ENCODE results near the gene KRTAP10-2.

The KRTAP10-2 gene

GRCh38 chr21:44533121-44533890, 18.0 kb downstream of the KRTAP10-2 start:
- no peaks in the 10 kb centered on the region for H3K9me3 ChIP-seq (ENCODE audit: low read length)
- no peaks in the 10 kb centered on the region for H3K36me3 ChIP-seq (ENCODE audit: insufficient read depth, low read length)
- no peaks in the 10 kb centered on the region for H3K4me1 ChIP-seq (ENCODE audit: insufficient read depth, low read length)
- no peak overlapping the region for H3K27ac ChIP-seq (ENCODE audit: low read depth, low read length)
- no peaks in the 10 kb centered on the region for H3K27me3 ChIP-seq (ENCODE audit: control insufficient read depth in 1 of 2, insufficient read depth in 2 of 2, low read length in 2 of 2)
- no peak overlapping the region for H3K9ac ChIP-seq (ENCODE audit: low read length)
- no peak overlapping the region for H3K4me3 ChIP-seq (ENCODE audit: low read depth in 1 of 2, low read length in 2 of 2)

GRCh38 chr21:44532712-44533111, 18.6 kb downstream of the KRTAP10-2 start:
- H3K4me3 ChIP-seq (ENCODE audit: low read depth in 1 of 2, low read length in 2 of 2) = no peak overlapping the region
- H3K9ac ChIP-seq (ENCODE audit: low read length) = no peak overlapping the region
- no peak overlapping the region for H3K27ac ChIP-seq (ENCODE audit: low read depth, low read length)
- no peaks in the 10 kb centered on the region for H3K27me3 ChIP-seq (ENCODE audit: control insufficient read depth in 1 of 2, insufficient read depth in 2 of 2, low read length in 2 of 2)
- H3K36me3 ChIP-seq (ENCODE audit: insufficient read depth, low read length) = no peaks in the 10 kb centered on the region
- H3K4me1 ChIP-seq (ENCODE audit: insufficient read depth, low read length) = no peaks in the 10 kb centered on the region
- H3K9me3 ChIP-seq (ENCODE audit: low read length) = no peaks in the 10 kb centered on the region

- H3K9ac ChIP-seq (ENCODE audit: low read length) = no peak overlapping the region
- H3K27ac ChIP-seq (ENCODE audit: low read depth, low read length) = no peak overlapping the region
- H3K4me3 ChIP-seq (ENCODE audit: low read depth in 1 of 2, low read length in 2 of 2) = no peak overlapping the region
- no peaks in the 10 kb centered on the region for H3K27me3 ChIP-seq (ENCODE audit: control insufficient read depth in 1 of 2, insufficient read depth in 2 of 2, low read length in 2 of 2)
- no peaks in the 10 kb centered on the region for H3K9me3 ChIP-seq (ENCODE audit: low read length)
- H3K4me1 ChIP-seq (ENCODE audit: insufficient read depth, low read length) = no peaks in the 10 kb centered on the region
- H3K36me3 ChIP-seq (ENCODE audit: insufficient read depth, low read length) = no peaks in the 10 kb centered on the region
Observed at GRCh38 chr21:44531606-44532564, 19.4 kb downstream of the KRTAP10-2 start.

DNA sequence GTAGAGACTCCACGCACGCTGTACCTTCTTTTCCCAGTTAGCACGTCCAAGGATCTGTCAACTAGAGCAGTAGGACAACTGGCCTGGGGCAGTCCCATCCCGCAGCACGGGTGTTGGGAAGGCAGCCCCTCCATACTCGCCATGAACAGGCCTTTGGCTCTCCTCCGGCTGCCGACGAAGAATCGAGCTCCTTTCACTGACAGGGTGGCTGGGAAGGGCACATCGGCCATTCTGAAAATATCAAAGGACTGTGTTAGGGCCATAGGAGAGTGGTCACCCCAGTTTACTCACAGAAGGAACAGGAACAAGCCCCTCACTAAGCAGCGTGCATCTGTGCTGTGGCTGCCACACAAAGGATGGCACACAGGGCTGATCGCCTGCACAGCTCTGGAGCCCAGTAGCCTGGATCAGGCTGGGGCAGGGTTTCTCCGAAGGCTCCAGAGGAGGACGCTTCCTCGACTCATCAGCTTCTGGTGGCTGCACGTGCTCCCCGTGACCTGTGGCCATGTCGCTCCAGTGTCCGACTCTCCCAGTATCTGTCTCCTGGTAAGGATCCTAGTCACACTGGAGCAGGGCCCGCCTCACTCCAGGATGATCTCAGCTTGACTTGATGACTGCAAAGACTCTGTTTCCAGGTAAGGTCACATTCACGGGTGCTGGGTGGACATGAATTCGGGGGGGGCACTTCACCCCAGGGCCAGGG, 20.3 kb downstream of the KRTAP10-2 start:
- Histone ChIP-seq H3K4me3 (ENCODE audit: low read depth in 1 of 2, low read length in 2 of 2) (no peak overlapping the region), H3K9me3 (ENCODE audit: low read length) (no peaks in the 10 kb centered on the region), H3K4me1 (ENCODE audit: insufficient read depth, low read length) (no peaks in the 10 kb centered on the region), H3K27ac (ENCODE audit: low read depth, low read length) (no peak overlapping the region), H3K9ac (ENCODE audit: low read length) (no peak overlapping the region), H3K36me3 (ENCODE audit: insufficient read depth, low read length) (no peaks in the 10 kb centered on the region), H3K27me3 (ENCODE audit: control insufficient read depth in 1 of 2, insufficient read depth in 2 of 2, low read length in 2 of 2) (no peaks in the 10 kb centered on the region)

DNA sequence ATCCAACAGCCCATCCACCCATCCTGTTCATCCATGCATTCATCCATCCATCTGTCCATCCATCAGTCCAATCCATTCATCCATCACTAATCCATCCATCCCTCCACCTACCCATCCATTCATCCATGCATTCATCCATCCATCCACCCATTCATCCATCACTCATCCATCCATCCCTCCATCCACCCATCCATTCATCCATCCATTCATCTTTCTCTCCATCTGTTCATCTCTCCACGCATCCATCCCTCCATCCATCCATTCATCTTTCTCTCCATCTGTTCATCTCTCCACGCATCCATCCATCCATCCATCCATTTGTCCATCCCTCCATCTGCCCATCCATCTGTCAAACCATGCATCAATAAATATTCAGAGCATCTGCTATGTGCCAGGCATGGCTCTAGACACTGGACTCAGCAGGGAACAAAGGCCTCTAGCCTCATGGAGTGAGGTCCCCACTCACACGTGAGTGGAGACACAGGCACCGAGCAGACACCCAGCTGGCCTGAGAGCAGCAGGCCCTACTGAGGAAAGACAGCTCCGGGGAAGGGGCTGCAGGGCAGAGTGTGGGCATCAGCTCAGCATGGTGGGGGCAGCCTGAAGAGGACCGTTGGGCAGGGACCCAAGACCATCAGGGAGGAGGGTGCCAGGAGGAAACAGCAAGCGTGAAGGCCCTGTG, 20.9 kb downstream of the KRTAP10-2 start:
- Histone ChIP-seq H3K4me1 (ENCODE audit: insufficient read depth, low read length) (no peaks in the 10 kb centered on the region), H3K36me3 (ENCODE audit: insufficient read depth, low read length) (no peaks in the 10 kb centered on the region), H3K9me3 (ENCODE audit: low read length) (no peaks in the 10 kb centered on the region), H3K4me3 (ENCODE audit: low read depth in 1 of 2, low read length in 2 of 2) (no peak overlapping the region), H3K27me3 (ENCODE audit: control insufficient read depth in 1 of 2, insufficient read depth in 2 of 2, low read length in 2 of 2) (no peaks in the 10 kb centered on the region), H3K27ac (ENCODE audit: low read depth, low read length) (no peak overlapping the region), H3K9ac (ENCODE audit: low read length) (no peak overlapping the region)

DNA sequence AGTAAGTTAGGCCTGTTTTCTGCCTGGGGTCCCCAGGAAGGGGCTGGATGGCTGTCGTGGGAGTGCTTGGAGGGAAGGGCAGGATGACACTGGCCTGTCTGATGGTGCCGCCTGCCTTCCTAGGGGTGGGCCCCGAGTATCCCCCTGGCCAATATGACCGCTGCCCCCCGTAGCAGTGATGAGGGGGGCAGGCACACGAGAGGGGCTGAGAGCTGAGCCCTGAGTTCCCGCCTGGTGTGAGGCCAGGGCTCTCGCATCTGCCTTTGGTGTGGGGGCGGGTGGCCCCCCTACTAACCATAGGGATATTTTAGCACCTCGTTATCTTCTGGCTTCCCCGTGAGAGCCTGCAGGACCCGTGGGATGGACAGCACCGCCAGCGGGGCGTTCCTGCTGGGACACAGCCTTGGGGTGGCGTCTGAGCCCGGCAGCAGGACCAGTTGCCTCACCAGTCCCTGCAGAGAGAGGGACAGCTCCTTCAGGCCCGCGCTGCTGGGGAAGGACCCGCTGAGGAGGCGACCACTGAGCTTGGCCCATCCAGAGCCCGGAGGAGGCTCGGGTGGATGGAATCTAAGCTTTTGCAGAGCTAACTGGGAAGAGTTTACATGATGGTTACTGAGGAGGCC, 21.7 kb downstream of the KRTAP10-2 start:
- no peaks in the 10 kb centered on the region for H3K27me3 ChIP-seq (ENCODE audit: control insufficient read depth in 1 of 2, insufficient read depth in 2 of 2, low read length in 2 of 2)
- no peak overlapping the region for H3K27ac ChIP-seq (ENCODE audit: low read depth, low read length)
- no peaks in the 10 kb centered on the region for H3K36me3 ChIP-seq (ENCODE audit: insufficient read depth, low read length)
- H3K4me1 ChIP-seq (ENCODE audit: insufficient read depth, low read length) = no peaks in the 10 kb centered on the region
- no peak overlapping the region for H3K4me3 ChIP-seq (ENCODE audit: low read depth in 1 of 2, low read length in 2 of 2)
- no peaks in the 10 kb centered on the region for H3K9me3 ChIP-seq (ENCODE audit: low read length)
- H3K9ac ChIP-seq (ENCODE audit: low read length) = no peak overlapping the region

DNA sequence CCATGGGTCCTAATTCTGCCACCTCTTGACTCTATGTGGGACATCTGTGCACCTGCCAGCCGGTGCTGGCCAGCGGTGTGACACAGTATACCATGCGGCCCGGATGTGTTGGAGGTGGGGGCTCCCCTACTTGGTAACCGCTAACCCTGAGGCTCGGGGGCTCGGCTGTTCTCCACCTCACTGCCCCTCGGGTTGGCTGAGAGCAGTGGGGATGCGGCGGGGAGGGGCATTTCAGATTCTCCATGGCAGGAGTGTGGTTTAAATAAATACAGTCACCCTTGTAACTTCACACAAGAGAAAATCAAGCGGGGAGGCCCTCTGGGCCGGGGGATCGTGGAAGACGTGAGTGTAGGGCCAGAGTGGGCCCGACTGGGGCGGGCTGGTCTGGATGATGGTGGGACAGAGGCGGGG, 22.3 kb downstream of the KRTAP10-2 start:
- H3K4me1 ChIP-seq (ENCODE audit: insufficient read depth, low read length) = no peaks in the 10 kb centered on the region
- H3K27ac ChIP-seq (ENCODE audit: low read depth, low read length) = no peak overlapping the region
- no peaks in the 10 kb centered on the region for H3K27me3 ChIP-seq (ENCODE audit: control insufficient read depth in 1 of 2, insufficient read depth in 2 of 2, low read length in 2 of 2)
- no peak overlapping the region for H3K4me3 ChIP-seq (ENCODE audit: low read depth in 1 of 2, low read length in 2 of 2)
- H3K36me3 ChIP-seq (ENCODE audit: insufficient read depth, low read length) = no peaks in the 10 kb centered on the region
- H3K9me3 ChIP-seq (ENCODE audit: low read length) = no peaks in the 10 kb centered on the region
- no peak overlapping the region for H3K9ac ChIP-seq (ENCODE audit: low read length)

DNA sequence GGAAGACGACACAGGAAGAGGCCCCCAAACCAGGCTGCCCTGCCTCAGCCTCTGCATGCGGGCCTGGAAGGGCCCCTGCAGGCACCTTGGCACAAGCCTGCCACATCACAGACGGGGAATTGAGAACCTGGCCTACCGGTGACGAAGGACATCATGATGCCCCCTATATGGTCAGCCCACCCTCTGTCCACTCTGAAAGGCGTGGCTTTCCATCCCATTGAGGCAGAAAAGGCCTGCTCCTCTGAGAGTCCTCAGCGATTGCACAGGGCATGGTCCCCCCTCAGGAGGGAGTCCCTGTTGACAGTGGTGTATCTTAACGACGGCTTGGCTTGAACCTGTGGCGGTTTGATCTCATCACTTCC, 22.7 kb downstream of the KRTAP10-2 start:
- H3K4me1 ChIP-seq (ENCODE audit: insufficient read depth, low read length) = no peaks in the 10 kb centered on the region
- H3K36me3 ChIP-seq (ENCODE audit: insufficient read depth, low read length) = no peaks in the 10 kb centered on the region
- no peak overlapping the region for H3K27ac ChIP-seq (ENCODE audit: low read depth, low read length)
- H3K27me3 ChIP-seq (ENCODE audit: control insufficient read depth in 1 of 2, insufficient read depth in 2 of 2, low read length in 2 of 2) = no peaks in the 10 kb centered on the region
- no peak overlapping the region for H3K4me3 ChIP-seq (ENCODE audit: low read depth in 1 of 2, low read length in 2 of 2)
- no peak overlapping the region for H3K9ac ChIP-seq (ENCODE audit: low read length)
- no peaks in the 10 kb centered on the region for H3K9me3 ChIP-seq (ENCODE audit: low read length)

DNA sequence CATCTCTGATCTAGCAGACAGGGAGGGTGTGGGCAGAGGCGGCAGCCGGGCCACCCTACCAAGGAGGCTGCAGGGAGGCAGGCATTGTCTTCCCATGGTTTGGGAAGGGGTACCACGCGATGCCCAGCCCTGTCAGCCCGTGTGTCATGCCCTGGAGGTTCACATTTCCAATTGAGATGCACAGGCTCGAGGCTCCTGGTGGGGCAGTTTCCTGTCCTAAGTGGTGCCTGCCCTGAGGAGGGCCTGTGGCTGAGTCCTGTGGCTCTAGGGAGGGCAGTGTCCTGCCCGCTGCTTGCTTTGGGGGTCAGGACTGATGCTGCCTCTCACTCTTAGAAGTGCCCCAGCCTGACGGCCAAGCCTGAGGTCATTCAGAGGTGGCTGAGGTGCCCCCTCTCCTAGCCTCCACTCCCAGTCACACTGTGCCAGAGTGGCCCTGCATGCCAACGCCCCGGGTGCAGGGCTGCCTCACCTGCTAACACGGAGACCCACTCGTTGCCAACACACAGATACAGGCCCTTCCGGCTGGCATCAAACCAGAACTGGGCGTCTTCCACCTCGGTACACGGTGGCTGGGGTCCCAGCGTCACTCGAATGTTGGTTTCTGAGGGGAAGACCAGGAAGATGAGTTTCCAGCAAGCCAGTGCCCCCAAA, 23.2 kb downstream of the KRTAP10-2 start:
- Histone ChIP-seq H3K9me3 (ENCODE audit: low read length) (no peaks in the 10 kb centered on the region), H3K27me3 (ENCODE audit: control insufficient read depth in 1 of 2, insufficient read depth in 2 of 2, low read length in 2 of 2) (no peaks in the 10 kb centered on the region), H3K36me3 (ENCODE audit: insufficient read depth, low read length) (no peaks in the 10 kb centered on the region), H3K4me1 (ENCODE audit: insufficient read depth, low read length) (no peaks in the 10 kb centered on the region), H3K4me3 (ENCODE audit: low read depth in 1 of 2, low read length in 2 of 2) (no peak overlapping the region), H3K27ac (ENCODE audit: low read depth, low read length) (no peak overlapping the region), H3K9ac (ENCODE audit: low read length) (no peak overlapping the region)

DNA sequence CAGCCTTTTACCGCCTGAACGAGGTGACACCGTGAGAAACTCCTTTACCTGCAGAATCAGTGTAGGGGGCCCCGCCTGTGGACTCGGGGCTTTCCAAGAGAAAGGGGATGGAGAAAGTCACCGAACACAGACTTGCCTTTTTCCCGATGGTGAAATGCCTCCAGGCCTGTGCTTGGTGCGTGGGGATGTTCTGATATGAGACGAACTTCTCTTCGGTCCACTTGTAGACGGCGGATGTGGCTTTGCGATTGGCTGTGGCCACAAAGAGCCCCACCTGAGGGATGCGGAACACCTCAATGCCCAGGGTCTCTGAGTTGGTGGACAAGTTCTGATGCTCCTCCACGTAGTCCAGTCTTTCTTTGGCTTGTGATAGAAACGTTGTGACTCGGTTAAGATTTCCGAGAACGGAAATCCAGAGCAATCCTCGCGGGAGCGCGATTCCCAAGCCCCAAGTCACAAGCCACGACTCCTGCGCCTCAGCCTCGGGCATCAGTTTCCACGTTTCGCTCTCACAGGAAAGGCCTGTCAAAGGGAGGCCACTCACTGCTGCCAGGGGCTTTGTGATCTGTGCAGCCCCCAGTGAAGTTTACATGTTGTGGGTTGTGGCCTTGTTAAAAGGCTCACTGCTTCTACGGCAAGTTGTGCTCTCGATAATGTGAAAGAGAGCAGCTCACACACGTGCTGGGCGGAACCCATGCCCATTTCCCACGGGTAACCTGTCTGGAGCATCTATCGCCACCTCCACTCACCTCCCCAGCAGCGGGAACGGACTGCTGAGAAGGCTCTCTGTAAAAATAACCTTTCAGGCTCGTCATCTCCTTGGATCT, 23.9 kb downstream of the KRTAP10-2 start:
- no peaks in the 10 kb centered on the region for H3K9me3 ChIP-seq (ENCODE audit: low read length)
- no peaks in the 10 kb centered on the region for H3K27me3 ChIP-seq (ENCODE audit: control insufficient read depth in 1 of 2, insufficient read depth in 2 of 2, low read length in 2 of 2)

More for the DNA sequence above, 23.9 kb downstream of the KRTAP10-2 start:
- Histone ChIP-seq H3K4me3 (ENCODE audit: low read depth in 1 of 2, low read length in 2 of 2) (no peak overlapping the region), H3K27ac (ENCODE audit: low read depth, low read length) (no peak overlapping the region), H3K9ac (ENCODE audit: low read length) (no peak overlapping the region), H3K4me1 (ENCODE audit: insufficient read depth, low read length) (no peaks in the 10 kb centered on the region), H3K36me3 (ENCODE audit: insufficient read depth, low read length) (no peaks in the 10 kb centered on the region)

Measured in muscle layer of colon (tissue), 2 donors.